Colonic mucosa (tissue), 4 donors: ENCODE measurements around the gene TPSD1. TPM values are rescaled to one million over a fixed set of nuclear protein-coding genes. Genes with fewer than 3 reads are reported as not detected.
"Not testable (repeated sequence)": the region's sequence is repeated elsewhere in the genome, so short reads cannot be mapped to it uniquely, and the experiment has no call there.

Source experiments
- DNase-seq: peaks from one replicate; pipeline ENCODE4 v3.0.0-alpha.2; 2020
- H3K27ac ChIP-seq: fragments of 200-600 bp; one replicate; pipeline ENCODE4 v1.8.0; 2021
- H3K27me3 ChIP-seq: fragments of 200-600 bp; one replicate; pipeline ENCODE4 v1.8.0; 2021
- H3K36me3 ChIP-seq: fragments of 200-600 bp; one replicate; pipeline ENCODE4 v1.8.0; 2021
- H3K4me1 ChIP-seq: fragments of 200-600 bp; one replicate; pipeline ENCODE4 v1.8.0; 2021; ENCODE audit warnings: mild to moderate bottlenecking
- H3K4me3 ChIP-seq: fragments of 200-600 bp; one replicate; pipeline ENCODE4 v1.8.0; 2021
- H3K9ac ChIP-seq, 2 donors: one replicate each; pipeline ENCODE4 v1.7.0; 2013; ENCODE audit warnings: control low read depth in 2 of 2, low read depth in 2 of 2, low read length in 2 of 2
- H3K9me3 ChIP-seq: fragments of 200-600 bp; one replicate; pipeline ENCODE4 v1.8.0; 2021
- CTCF ChIP-seq: fragments of 200-600 bp; IDR thresholded peaks from one replicate; pipeline ENCODE4 v1.8.0; 2022; ENCODE audit warnings: antibody characterized with exemption, mild to moderate bottlenecking
- intact Hi-C: fragments of 100-400 bp; cut with DNase I; formaldehyde crosslinking; loops from one replicate; pipeline ENCODE4 v1.14.1; 2022
- total RNA-seq, 2 donors: library from RNA; stranded (reverse); fragmentation: NEBNext Ultra II Directional in 1 of 2; extraction: Animal tissue kit (Norgen Biotek cat#: 25700) in 1 of 2; gene quantifications; one replicate each; pipeline ENCODE4 v1.2.1, GENCODE V29; 2021
- donor health status: healthy.
- donor health status: DM: no; HTN: no; CAD: no.
- donor health status: DM: no; HTN: no; CAD: no.

Gene TPSD1
- total RNA-seq, 2 donors from 2014 or later: 0.19 to 0.64 TPM

- no peaks in the 10 kb centered on the region for H3K36me3 ChIP-seq
- no peaks in the 10 kb centered on the region for H3K27me3 ChIP-seq
- no peaks in the 10 kb centered on the region for H3K4me1 ChIP-seq
- H3K27ac ChIP-seq: no peak overlapping the region
- no peak overlapping the region for H3K4me3 ChIP-seq
- no peak for DNase-seq
- H3K9me3 ChIP-seq: no peaks in the 10 kb centered on the region
- no peak for TF ChIP-seq CTCF
- intact Hi-C loops: no loop called here
- H3K9ac ChIP-seq: no peak overlapping the region
These were observed 34.0 kb upstream of the TPSD1 start for GRCh38 chr16:1221628-1222552.

GRCh38 chr16:1222553-1223354 lies 33.1 kb upstream of the TPSD1 start:
- no peaks in the 10 kb centered on the region for H3K36me3 ChIP-seq
- no peak overlapping the region for H3K9ac ChIP-seq
- H3K4me1 ChIP-seq: no peaks in the 10 kb centered on the region
- no peaks in the 10 kb centered on the region for H3K9me3 ChIP-seq
- no peak for DNase-seq
- no peak overlapping the region for H3K4me3 ChIP-seq
- intact Hi-C loops: no loop called here
- H3K27me3 ChIP-seq: no peaks in the 10 kb centered on the region
- TF ChIP-seq CTCF: no peak
- H3K27ac ChIP-seq: no peak overlapping the region

- no peak overlapping the region for H3K4me3 ChIP-seq
- intact Hi-C loops: no loop called here
- H3K36me3 ChIP-seq: no peaks in the 10 kb centered on the region
- no peak for DNase-seq
- no peaks in the 10 kb centered on the region for H3K27me3 ChIP-seq
- no peaks in the 10 kb centered on the region for H3K4me1 ChIP-seq
- H3K9ac ChIP-seq: no peak overlapping the region
- H3K27ac ChIP-seq: no peak overlapping the region
- no peak for TF ChIP-seq CTCF
- H3K9me3 ChIP-seq: no peaks in the 10 kb centered on the region
These were observed 32.3 kb upstream of the TPSD1 start for GRCh38 chr16:1223355-1224214.

GRCh38 chr16:1224558-1224957 lies 31.3 kb upstream of the TPSD1 start:
- no peaks in the 10 kb centered on the region for H3K9me3 ChIP-seq
- no peaks in the 10 kb centered on the region for H3K27me3 ChIP-seq
- H3K4me1 ChIP-seq: no peaks in the 10 kb centered on the region
- intact Hi-C loops: no loop called here
- H3K36me3 ChIP-seq: no peaks in the 10 kb centered on the region
- no peak overlapping the region for H3K4me3 ChIP-seq
- no peak overlapping the region for H3K9ac ChIP-seq
- no peak overlapping the region for H3K27ac ChIP-seq
- no peak for TF ChIP-seq CTCF
- DNase-seq: peak; percentile 31

GRCh38 chr16:1225051-1225451 lies 30.8 kb upstream of the TPSD1 start, which contains the start of gene TPSG1:
Gene TPSG1, minus strand, starts transcription at chr16:1225268. Its CDS starts 16 bp downstream, at chr16:1225252.
- H3K27me3 ChIP-seq: no peaks in the 10 kb centered on the region
- H3K27ac ChIP-seq: no peak within 1 kb of the TSS
- H3K36me3 ChIP-seq: no peaks in the 10 kb centered on the region
- no peak for TF ChIP-seq CTCF
- H3K4me1 ChIP-seq: no peaks in the 10 kb centered on the region
- no peak within 1 kb of the TSS for H3K4me3 ChIP-seq
- DNase-seq: peak; percentile 27
- intact Hi-C loops: no loop called here
- no peaks in the 10 kb centered on the region for H3K9me3 ChIP-seq
- H3K9ac ChIP-seq: no peak within 1 kb of the TSS

- intact Hi-C loops: not testable (repeated sequence)
These were observed 30.0 kb upstream of the TPSD1 start for GRCh38 chr16:1225728-1226311.

GRCh38 chr16:1226692-1227091 lies 29.2 kb upstream of the TPSD1 start:
- H3K27ac ChIP-seq, H3K4me1 ChIP-seq, intact Hi-C loops, DNase-seq, H3K4me3 ChIP-seq, H3K9me3 ChIP-seq, H3K27me3 ChIP-seq, H3K36me3 ChIP-seq, H3K9ac ChIP-seq: not testable (repeated sequence)

More at GRCh38 chr16:1225728-1226311, 30.0 kb upstream of the TPSD1 start:
- not testable (repeated sequence) for H3K4me1 ChIP-seq, H3K36me3 ChIP-seq, H3K9me3 ChIP-seq, DNase-seq, H3K27me3 ChIP-seq, H3K4me3 ChIP-seq, H3K27ac ChIP-seq, H3K9ac ChIP-seq
